Sigmoid colon (tissue), 7 donors: ENCODE data around the gene CLCN1. TPM values are rescaled to one million over a fixed set of nuclear protein-coding genes. Genes with fewer than 3 reads are reported as not detected.
A peak's percentile ranks its signal among the peaks of the same experiment; 100 is the strongest.

ENCODE experiments used
- DNase-seq: peaks from one replicate; pipeline ENCODE4 v3.0.0-alpha.2; 2019
- H3K27ac ChIP-seq, 4 donors: fragments of 200-600 bp; sonication (generic); one replicate each; pipeline ENCODE4 v1.5.1; 2016 to 2019; ENCODE audit warnings: mild to moderate bottlenecking in 1 of 4
- H3K27me3 ChIP-seq, 3 donors: fragments of 200-600 bp; sonication (generic); one replicate each; pipeline ENCODE4 v1.5.1; 2019; ENCODE audit warnings: mild to moderate bottlenecking in 1 of 3
- H3K36me3 ChIP-seq, 4 donors: fragments of 200-600 bp; sonication (generic); one replicate each; pipeline ENCODE4 v1.5.1; 2016 to 2019
- H3K4me1 ChIP-seq, 4 donors: fragments of 200-600 bp; sonication (generic); one replicate each; pipeline ENCODE4 v1.5.1; 2017 to 2019
- H3K4me3 ChIP-seq, 4 donors: fragments of 200-600 bp; sonication (generic); one replicate each; pipeline ENCODE4 v1.5.1; 2017 to 2019; ENCODE audit warnings: mild to moderate bottlenecking in 2 of 4, moderate library complexity in 1 of 4
- H3K9me3 ChIP-seq, 4 donors: fragments of 200-600 bp in 3 of 4; sonication (generic) in 3 of 4; one replicate each; pipeline versions ENCODE4 v1.5.1 to v1.6.1; 2013 to 2019
- CTCF ChIP-seq, 4 experiments: fragments of 450-650 bp in 3 of 4; fragments of 200-600 bp in 1 of 4; IDR thresholded peaks; one replicate each; pipeline ENCODE4 v1.5.1; 2016 to 2019; ENCODE audit warnings: antibody characterized with exemption in 4 of 4, mild to moderate bottlenecking in 3 of 4, moderate library complexity in 2 of 4
- EP300 ChIP-seq, 4 donors: sonication (generic); formaldehyde crosslinking; IDR thresholded peaks; one replicate each; pipeline ENCODE4 v1.6.1; 2017; ENCODE audit warnings: antibody characterized with exemption in 4 of 4
- POLR2A ChIP-seq, 2 donors: fragments of 450-650 bp; IDR thresholded peaks; one replicate each; pipeline ENCODE4 v1.6.1; 2016; ENCODE audit warnings: antibody characterized with exemption in 2 of 2, mild to moderate bottlenecking in 2 of 2, moderate library complexity in 2 of 2
- POLR2AphosphoS5 ChIP-seq, 4 donors: sonication (generic); formaldehyde crosslinking; IDR thresholded peaks; one replicate each; pipeline ENCODE4 v1.6.1; 2017; ENCODE audit warnings: antibody characterized with exemption in 4 of 4
- WGBS, 2 donors: extraction: QIAGEN DNeasy Blood & Tissue Kit; methylation state at CpG; one replicate each; pipeline ENCODE4 v1.1.7; 2013; 5-methylcytosine and 5-hydroxymethylcytosine counted together
- intact Hi-C: fragments of 100-400 bp; cut with DNase I; formaldehyde crosslinking; loops from one replicate; pipeline ENCODE4 v1.15.1; 2023
- polyA plus RNA-seq, 3 donors: library from polyadenylated mRNA; stranded (reverse); fragments of 200-250 nt; gene quantifications; one replicate each; pipeline ENCODE4 v1.2.3, GENCODE V29; 2013
- total RNA-seq, 4 donors: library from RNA; depleted of rRNA; stranded (reverse); fragments of >200 nt; gene quantifications; one replicate each; pipeline ENCODE4 v1.1.0, GENCODE V29; 2016
- donor health status: healthy with polysubstance abuse.
- donor health status: Bipolar disorder and iron deficiency.
- donor health status: healthy.

The CLCN1 gene
- total and polyA plus RNA-seq, 7 donors = 0.14 to 0.15 TPM; not detected in 5

- Histone ChIP-seq H3K4me1 (no peaks in the 10 kb centered on the region), H3K9me3 (no peaks in the 10 kb centered on the region), H3K36me3 (peaks cover 28 to 93% (median 43%) of the 10 kb centered on the region in 4 donors), H3K27me3 (no peaks in the 10 kb centered on the region), H3K4me3 (no peak overlapping the region), H3K27ac (no peak overlapping the region)
- intact Hi-C loops = loop anchor here (2.0 to 5.0 kb wide), 2 partner anchors 63 to 114 kb away; no protein-coding TSS in a partner anchor
- no peak for TF ChIP-seq EP300 (IDR thresholded peaks at IDR 0.05)
- no peak for TF ChIP-seq POLR2AphosphoS5 (IDR thresholded peaks at IDR 0.05)
- no peak for TF ChIP-seq POLR2A (IDR thresholded peaks at IDR 0.05)
- TF ChIP-seq CTCF (IDR thresholded peaks at IDR 0.05) = no peak
- 96 to 97% methylated on average over 10 of the region's 10 CpGs for WGBS, 2 donors
- DNase-seq = no peak
These were observed 12.2 kb upstream of the CLCN1 start for GRCh38 chr7:143303733-143304132.

- WGBS, 2 donors = 82 to 89% methylated on average over 6 of the region's 6 CpGs
- H3K9me3 ChIP-seq = no peaks in the 10 kb centered on the region
- no peak overlapping the region for H3K4me3 ChIP-seq
- TF ChIP-seq POLR2AphosphoS5 (IDR thresholded peaks at IDR 0.05) = no peak
- TF ChIP-seq EP300 (IDR thresholded peaks at IDR 0.05) = no peak
- TF ChIP-seq CTCF (IDR thresholded peaks at IDR 0.05) = no peak
- TF ChIP-seq POLR2A (IDR thresholded peaks at IDR 0.05) = no peak
- no peaks in the 10 kb centered on the region for H3K4me1 ChIP-seq
- peaks cover 24 to 81% (median 38%) of the 10 kb centered on the region in 4 donors for H3K36me3 ChIP-seq
- no peak for DNase-seq
- H3K27ac ChIP-seq = no peak overlapping the region
- no peaks in the 10 kb centered on the region for H3K27me3 ChIP-seq
- intact Hi-C loops = loop anchor here (2.0 to 5.0 kb wide), 2 partner anchors 64 to 112 kb away; no protein-coding TSS in a partner anchor
These were observed 11.0 kb upstream of the CLCN1 start for GRCh38 chr7:143304938-143305337.

DNA sequence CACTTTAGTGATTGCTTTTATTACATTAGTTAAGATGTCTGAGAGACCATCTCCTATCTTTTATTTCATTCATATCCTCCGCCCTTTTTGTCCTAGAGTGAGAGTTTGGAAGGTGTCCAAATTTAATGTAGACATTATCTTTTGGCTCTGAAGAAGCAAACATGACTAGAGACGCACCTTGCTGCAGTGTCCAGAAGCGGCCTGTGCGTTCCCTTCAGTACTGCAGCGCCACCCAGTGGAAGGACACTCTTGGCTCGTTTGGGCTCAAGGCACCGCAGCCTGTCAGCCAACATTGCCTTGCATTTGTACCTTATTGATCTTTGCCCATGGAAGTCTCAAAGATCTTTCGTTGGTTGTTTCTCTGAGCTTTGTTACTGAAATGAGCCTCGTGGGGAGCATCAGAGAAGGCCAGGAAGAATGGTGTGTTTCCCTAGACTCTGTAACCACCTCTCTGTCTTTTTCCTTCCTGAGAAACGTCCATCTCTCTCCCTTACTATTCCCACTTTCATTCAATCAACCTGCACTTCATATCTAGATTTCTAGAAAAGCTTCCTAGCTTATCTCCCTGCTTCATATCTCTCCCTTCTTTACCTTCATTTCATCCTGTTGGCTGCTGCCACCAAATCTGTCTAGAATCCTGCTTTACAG lies 10.4 kb upstream of the CLCN1 start:
- no peak for DNase-seq
- Histone ChIP-seq H3K27me3 (no peaks in the 10 kb centered on the region), H3K4me1 (no peaks in the 10 kb centered on the region), H3K9me3 (no peaks in the 10 kb centered on the region), H3K27ac (no peak overlapping the region), H3K4me3 (no peak overlapping the region), H3K36me3 (peaks cover 20 to 75% (median 32%) of the 10 kb centered on the region in 4 donors)
- intact Hi-C loops = loop anchor here (2.0 kb wide), 1 partner anchor 65 kb away; no protein-coding TSS in a partner anchor
- TF ChIP-seq EP300 (IDR thresholded peaks at IDR 0.05) (no peak), POLR2A (IDR thresholded peaks at IDR 0.05) (no peak), POLR2AphosphoS5 (IDR thresholded peaks at IDR 0.05) (no peak), CTCF (IDR thresholded peaks at IDR 0.05) (peak; percentile 28 to 72 (median 65))
- WGBS, 2 donors = 22 to 67% methylated on average over 10 of the region's 10 CpGs

DNA sequence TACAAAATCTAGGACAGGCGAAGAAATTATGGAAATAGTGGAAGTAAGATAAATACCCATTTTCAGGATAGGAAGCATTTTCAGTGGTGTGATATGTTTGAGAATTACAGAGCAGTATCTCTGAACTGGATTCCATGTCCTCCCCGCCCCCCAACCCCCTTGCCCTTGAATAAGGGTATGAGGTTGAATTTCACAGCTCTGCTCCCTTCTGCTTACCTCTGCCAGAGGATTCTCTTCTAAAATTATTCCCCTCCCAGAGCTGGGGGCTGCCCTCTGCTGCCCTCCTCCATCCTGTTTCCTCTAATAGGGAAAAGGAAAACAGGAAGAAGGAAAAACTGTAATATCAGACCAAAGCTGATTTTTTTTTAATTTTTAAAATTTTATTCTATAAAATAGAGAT lies 7.3 kb upstream of the CLCN1 start:
- Histone ChIP-seq H3K27ac (no peak overlapping the region), H3K9me3 (no peaks in the 10 kb centered on the region), H3K4me3 (no peak overlapping the region), H3K27me3 (no peaks in the 10 kb centered on the region), H3K4me1 (no peaks in the 10 kb centered on the region), H3K36me3 (peaks cover 11 to 44% (median 18%) of the 10 kb centered on the region in 4 donors)
- TF ChIP-seq POLR2A (IDR thresholded peaks at IDR 0.05) (no peak), EP300 (IDR thresholded peaks at IDR 0.05) (no peak), POLR2AphosphoS5 (IDR thresholded peaks at IDR 0.05) (no peak), CTCF (IDR thresholded peaks at IDR 0.05) (no peak)
- DNase-seq = no peak
- intact Hi-C loops = no loop called here
- WGBS, 2 donors = 98 to 100% methylated on average over 2 of the region's 2 CpGs
